Adrenal gland (tissue), 12 donors: ENCODE data around the gene ZNF148. TPM values are rescaled to one million over a fixed set of nuclear protein-coding genes. Genes with fewer than 3 reads are reported as not detected.

ENCODE experiments used
- DNase-seq, 7 donors: peaks; one replicate each; pipeline ENCODE4 v3.0.0-alpha.2; 2019 to 2020
- H3K27ac ChIP-seq, 5 donors: fragments of 200-600 bp; sonication (generic) in 4 of 5; 1 replicate in 3 of 5; 2 replicates in 2 of 5; pipeline versions ENCODE4 v1.5.1 to v1.8.0; 2016 to 2020; ENCODE audit warnings: mild to moderate bottlenecking in 1 of 5
- H3K27me3 ChIP-seq: fragments of 200-600 bp; 2 replicates; pipeline ENCODE4 v1.8.0; 2021
- H3K36me3 ChIP-seq, 2 donors: fragments of 200-600 bp; replicated peaks in 1 of 2; 1 replicate in 1 of 2; 2 replicates in 1 of 2; pipeline versions ENCODE4 v1.5.1 to v1.8.0; 2018 to 2022
- H3K4me1 ChIP-seq, 2 donors: fragments of 200-600 bp; replicated peaks in 1 of 2; 1 replicate in 1 of 2; 2 replicates in 1 of 2; pipeline versions ENCODE4 v1.5.1 to v1.8.0; 2018 to 2021
- H3K4me3 ChIP-seq, 4 donors: fragments of 200-600 bp; sonication (generic) in 3 of 4; one replicate each; pipeline ENCODE4 v1.5.1; 2016 to 2018
- H3K9me3 ChIP-seq, 3 donors: fragments of 200-600 bp; sonication (generic) in 1 of 3; replicated peaks in 1 of 3; 1 replicate in 2 of 3; 2 replicates in 1 of 3; pipeline versions ENCODE4 v1.5.1 to v1.8.0; 2016 to 2021
- CTCF ChIP-seq, 6 experiments: fragments of 450-650 bp in 4 of 6; fragments of 200-600 bp in 2 of 6; sonication (generic) in 1 of 6; IDR thresholded peaks; 1 replicate in 5 of 6; 2 replicates in 1 of 6; pipeline versions ENCODE4 v1.5.1 to v1.8.0; 2016 to 2021; ENCODE audit warnings: antibody characterized with exemption in 6 of 6, mild to moderate bottlenecking in 2 of 6, moderate library complexity in 1 of 6
- POLR2A ChIP-seq, 2 donors: fragments of 450-650 bp; IDR thresholded peaks; one replicate each; pipeline ENCODE4 v1.6.1; 2017; ENCODE audit warnings: antibody characterized with exemption in 2 of 2, mild to moderate bottlenecking in 2 of 2, moderate library complexity in 1 of 2
- WGBS, 4 donors: extraction: QIAGEN DNeasy Blood & Tissue Kit in 2 of 4; methylation state at CpG; one replicate each; pipeline versions ENCODE4 v1.1.5 to v1.1.7; 2013 to 2017; 5-methylcytosine and 5-hydroxymethylcytosine counted together
- intact Hi-C, 2 donors: fragments of 100-400 bp; cut with DNase I; formaldehyde crosslinking; loops; one replicate each; pipeline versions ENCODE4 v1.14.1 to v1.15.0; 2022 to 2023
- polyA plus RNA-seq, 3 donors: library from polyadenylated mRNA; stranded (reverse); fragments of 200-250 nt in 2 of 3; fragments of 350-450 nt in 1 of 3; fragmentation: Illumina TruSeq in 1 of 3; extraction: RNeasy Lipid Tissue Mini Kit (QIAGEN cat#74804) in 1 of 3; gene quantifications; one replicate each; pipeline ENCODE4 v1.2.3, GENCODE V29; 2013 to 2014
- total RNA-seq, 9 donors: library from RNA; depleted of rRNA in 4 of 9; stranded (reverse); fragments of >200 nt in 4 of 9; fragments of 120-200 nt in 1 of 9; fragmentation: NEBNext Ultra II Directional in 1 of 9; extraction: Animal tissue kit (Norgen Biotek cat#: 25700) in 1 of 9; gene quantifications; one replicate each; pipeline versions ENCODE4 v1.1.0 to v1.2.4, GENCODE V29; 2013 to 2023
- donor health status: healthy with polysubstance abuse.
- donor health status: Bipolar disorder and iron deficiency.
- donor health status: DM: yes; HTN: yes; CAD: no.
- donor health status: DM: no; HTN: no; CAD: no.
- donor health status: DM: no; HTN: no; CAD: no.
- donor health status: DM: yes; HTN: yes; CAD: no.

The ZNF148 gene
- total and polyA plus RNA-seq, 12 donors = 3.0 to 58.2 (median 30.9) TPM

DNA sequence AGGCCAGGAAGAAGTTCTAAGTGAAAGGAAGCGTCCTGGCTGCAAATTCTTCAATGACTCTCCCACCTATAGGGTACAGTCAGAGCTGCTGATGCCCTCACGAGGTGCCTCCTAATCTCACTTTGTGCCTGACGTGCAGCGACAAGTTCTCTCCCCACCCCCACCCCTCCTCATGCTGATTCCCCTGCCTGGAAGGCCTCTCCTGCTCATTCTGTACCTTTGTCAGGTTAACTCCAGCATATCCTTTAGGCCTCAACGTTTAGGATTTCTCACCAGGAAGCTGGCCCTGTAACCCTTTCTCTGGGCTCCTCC lies 187.6 kb downstream of the ZNF148 start:
- Histone ChIP-seq H3K4me3 (no peak overlapping the region), H3K36me3 (no peaks in the 10 kb centered on the region), H3K4me1 (no peaks in the 10 kb centered on the region), H3K27ac (no peak overlapping the region), H3K27me3 (no peaks in the 10 kb centered on the region), H3K9me3 (no peaks in the 10 kb centered on the region)
- no peak for DNase-seq
- intact Hi-C loops = no loop called here
- WGBS, 4 donors = 78 to 86% (median 84%) methylated on average over 4 to 5 of the region's 5 CpGs
- TF ChIP-seq CTCF (IDR thresholded peaks at IDR 0.05) (no peak), POLR2A (IDR thresholded peaks at IDR 0.05) (no peak)

DNA sequence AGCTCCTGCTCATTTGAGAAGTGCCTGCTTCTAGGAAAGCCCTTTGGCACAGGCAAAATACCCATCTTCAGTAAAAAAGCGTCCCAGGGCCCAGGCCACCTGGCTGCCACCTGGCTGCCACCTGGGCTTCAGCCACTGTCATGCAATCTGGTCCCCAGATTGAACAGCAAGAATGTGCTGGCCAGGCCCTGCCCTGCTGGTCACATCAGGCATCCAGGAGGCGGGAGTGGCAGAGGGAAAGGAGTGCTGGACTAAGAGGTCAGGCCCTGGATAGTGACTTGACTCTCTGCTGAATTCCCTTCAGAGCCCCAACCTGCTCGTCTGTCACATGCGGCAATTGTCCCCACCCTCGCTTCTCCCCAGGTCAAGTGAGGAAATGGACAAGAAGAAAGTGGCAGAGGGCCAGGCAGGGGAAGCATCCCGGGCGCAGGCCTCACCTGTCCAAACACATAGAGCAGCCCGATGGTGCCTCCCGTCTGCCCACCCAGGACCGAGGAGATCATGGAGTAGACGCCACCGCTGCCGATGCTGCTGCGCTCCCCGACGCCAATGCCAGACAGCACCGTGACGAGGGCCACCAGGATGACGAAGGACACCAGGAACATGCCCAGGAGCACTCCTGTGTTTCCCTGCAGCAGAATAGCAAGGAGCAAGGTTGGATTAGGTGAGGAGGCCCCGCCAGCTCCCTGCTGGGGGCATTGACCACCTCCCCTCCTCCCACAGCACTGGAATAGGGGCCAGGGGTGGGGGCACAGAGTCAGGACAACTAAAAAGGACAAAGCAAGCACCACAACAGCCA lies 188.1 kb downstream of the ZNF148 start:
- 90 to 96% (median 96%) methylated on average over 10 to 20 of the region's 20 CpGs for WGBS, 4 donors
- Histone ChIP-seq H3K9me3 (no peaks in the 10 kb centered on the region), H3K4me3 (no peak overlapping the region), H3K4me1 (no peaks in the 10 kb centered on the region), H3K36me3 (no peaks in the 10 kb centered on the region), H3K27ac (no peak overlapping the region), H3K27me3 (no peaks in the 10 kb centered on the region)
- no peak for TF ChIP-seq POLR2A (IDR thresholded peaks at IDR 0.05)
- no peak for TF ChIP-seq CTCF (IDR thresholded peaks at IDR 0.05)
- DNase-seq = no peak
- intact Hi-C loops = no loop called here

- H3K27me3 ChIP-seq = no peaks in the 10 kb centered on the region
- H3K36me3 ChIP-seq = no peaks in the 10 kb centered on the region
- no peak overlapping the region for H3K4me3 ChIP-seq
- intact Hi-C loops = no loop called here
- no peaks in the 10 kb centered on the region for H3K4me1 ChIP-seq
- H3K9me3 ChIP-seq = no peaks in the 10 kb centered on the region
- no peak overlapping the region for H3K27ac ChIP-seq
- no peak for DNase-seq
- whole genome bisulfite sequencing, 4 donors = 67 to 76% (median 71%) methylated on average over 10 of the region's 10 CpGs
- TF ChIP-seq POLR2A (IDR thresholded peaks at IDR 0.05) = no peak
- no peak for TF ChIP-seq CTCF (IDR thresholded peaks at IDR 0.05)
Observed at GRCh38 chr3:125186261-125186787, 188.8 kb downstream of the ZNF148 start.

DNA sequence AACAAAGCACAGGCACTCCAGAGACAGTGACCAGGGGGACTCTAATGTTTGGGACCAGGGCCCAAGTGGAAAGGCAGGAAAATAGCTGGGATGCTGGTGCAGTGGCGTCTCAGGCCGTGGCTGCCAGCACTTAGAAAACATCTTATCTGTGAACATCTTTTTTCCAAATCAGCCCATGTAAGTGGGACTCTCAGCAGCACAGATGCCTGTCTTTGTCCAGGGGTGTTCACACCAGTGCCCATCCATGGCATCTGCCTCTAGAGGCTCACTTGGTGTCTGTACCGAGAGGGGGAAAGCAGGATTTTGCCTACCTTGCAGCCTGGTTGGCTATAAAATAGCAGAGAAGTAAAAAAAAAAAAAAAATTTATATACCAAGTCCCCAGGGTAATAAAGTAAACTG lies 189.3 kb downstream of the ZNF148 start:
- no peak overlapping the region for H3K4me3 ChIP-seq
- no peaks in the 10 kb centered on the region for H3K36me3 ChIP-seq
- no peaks in the 10 kb centered on the region for H3K9me3 ChIP-seq
- intact Hi-C loops = no loop called here
- DNase-seq = no peak
- H3K4me1 ChIP-seq = no peaks in the 10 kb centered on the region
- no peak for TF ChIP-seq POLR2A (IDR thresholded peaks at IDR 0.05)
- TF ChIP-seq CTCF (IDR thresholded peaks at IDR 0.05) = no peak
- WGBS, 4 donors = 82 to 94% (median 90%) methylated on average over 3 of the region's 3 CpGs
- H3K27me3 ChIP-seq = no peaks in the 10 kb centered on the region
- no peak overlapping the region for H3K27ac ChIP-seq
